Measurements from ENCODE around the gene MBOAT2. TPM values are rescaled to one million over a fixed set of nuclear protein-coding genes. Genes with fewer than 3 reads are reported as not detected.

MBOAT2 gene
- total and polyA plus RNA-seq, 2 donors (not counting 1 experiment from before 2014, with no cell fraction given) = 0.24 to 1.3 TPM

DNA sequence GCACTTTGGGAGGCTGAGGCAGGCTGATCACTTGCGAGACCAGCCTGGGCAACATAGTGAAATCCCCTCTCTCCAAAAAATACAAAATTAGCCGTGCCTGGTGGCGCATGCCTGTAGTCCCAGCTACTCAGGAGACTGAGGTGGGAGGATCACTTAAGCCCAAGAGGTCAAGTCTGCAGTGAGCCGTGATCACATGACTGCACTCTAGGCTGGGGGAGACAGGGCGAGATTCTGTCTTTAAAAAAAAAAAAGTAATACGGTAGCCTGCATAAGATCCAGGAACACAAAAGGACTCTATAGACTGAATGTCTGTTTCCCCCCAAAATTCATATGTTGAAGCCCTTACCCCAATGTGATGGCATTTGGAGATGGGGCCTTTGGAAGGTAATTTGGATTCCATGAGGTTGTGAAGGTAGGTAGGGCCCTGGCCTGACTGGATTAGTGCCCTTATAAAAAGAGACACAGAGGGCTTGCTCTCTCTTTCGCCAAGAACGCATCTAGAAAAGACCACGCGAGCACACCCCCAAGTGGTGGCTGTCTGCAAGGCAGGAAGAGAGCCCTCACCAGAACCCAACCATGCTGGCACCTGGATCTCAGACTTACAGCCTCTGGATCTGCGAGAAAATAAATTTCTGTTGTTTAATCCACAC is 17.0 kb downstream of the MBOAT2 start:
- Histone ChIP-seq H3K79me2 (ENCODE audit: control insufficient read depth, insufficient read depth, low read length) (peaks cover 3% of the 10 kb centered on the region), H3K36me3 (replicated peaks in 1 of 2; ENCODE audit: control extremely low read depth in 1 of 2, control insufficient read depth in 1 of 2, extremely low read depth in 1 of 2, insufficient read depth in 2 of 2, low read length in 1 of 2) (no peaks in the 10 kb centered on the region), H3K27ac (ENCODE audit: low read length in 2 of 2) (no peak overlapping the region), H3K4me1 (ENCODE audit: control insufficient read depth in 2 of 2, insufficient read depth in 2 of 2, low read length in 2 of 2) (peaks cover 10 to 14% of the 10 kb centered on the region in 2 donors), H3K27me3 (replicated peaks in 1 of 4; ENCODE audit: control extremely low read depth in 1 of 4, control insufficient read depth in 3 of 4, insufficient read depth in 4 of 4, low read length in 3 of 4) (no peaks in the 10 kb centered on the region), H3K4me2 (replicated peaks; ENCODE audit: low read depth, low read length, poor library complexity, severe bottlenecking) (no peak overlapping the region), H2AFZ (ENCODE audit: insufficient read depth, low read depth, low read length, poor library complexity, severe bottlenecking) (no peak overlapping the region), H4K20me1 (ENCODE audit: control insufficient read depth, insufficient read depth, low read length, poor library complexity, severe bottlenecking) (no peaks in the 10 kb centered on the region), H3K9me3 (ENCODE audit: control extremely low read depth in 1 of 3, control insufficient read depth in 2 of 3, insufficient read depth in 1 of 3, low read length in 2 of 3) (no peaks in the 10 kb centered on the region), H3K9ac (ENCODE audit: low read length) (no peak overlapping the region), H3K4me3 (ENCODE audit: control extremely low read depth in 1 of 5, extremely low read depth in 1 of 5, insufficient read depth in 1 of 5, low read depth in 2 of 5, low read length in 4 of 5) (no peak overlapping the region)
- Mint-ChIP-seq H3K27ac (no peak overlapping the region), H3K27me3 (no peaks in the 10 kb centered on the region), H3K4me3 (no peak overlapping the region), H3K4me1 (peaks cover 16% of the 10 kb centered on the region), H3K9me3 (ENCODE audit: insufficient read depth) (no peaks in the 10 kb centered on the region)
- no peak for TF ChIP-seq EZH2 (IDR thresholded peaks at IDR 0.05; ENCODE audit: borderline replicate concordance, insufficient read depth, low read depth, low read length, poor library complexity, severe bottlenecking)
- TF ChIP-seq, protein P1, sequence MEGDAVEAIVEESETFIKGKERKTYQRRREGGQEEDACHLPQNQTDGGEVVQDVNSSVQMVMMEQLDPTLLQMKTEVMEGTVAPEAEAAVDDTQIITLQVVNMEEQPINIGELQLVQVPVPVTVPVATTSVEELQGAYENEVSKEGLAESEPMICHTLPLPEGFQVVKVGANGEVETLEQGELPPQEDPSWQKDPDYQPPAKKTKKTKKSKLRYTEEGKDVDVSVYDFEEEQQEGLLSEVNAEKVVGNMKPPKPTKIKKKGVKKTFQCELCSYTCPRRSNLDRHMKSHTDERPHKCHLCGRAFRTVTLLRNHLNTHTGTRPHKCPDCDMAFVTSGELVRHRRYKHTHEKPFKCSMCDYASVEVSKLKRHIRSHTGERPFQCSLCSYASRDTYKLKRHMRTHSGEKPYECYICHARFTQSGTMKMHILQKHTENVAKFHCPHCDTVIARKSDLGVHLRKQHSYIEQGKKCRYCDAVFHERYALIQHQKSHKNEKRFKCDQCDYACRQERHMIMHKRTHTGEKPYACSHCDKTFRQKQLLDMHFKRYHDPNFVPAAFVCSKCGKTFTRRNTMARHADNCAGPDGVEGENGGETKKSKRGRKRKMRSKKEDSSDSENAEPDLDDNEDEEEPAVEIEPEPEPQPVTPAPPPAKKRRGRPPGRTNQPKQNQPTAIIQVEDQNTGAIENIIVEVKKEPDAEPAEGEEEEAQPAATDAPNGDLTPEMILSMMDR (IDR thresholded peaks at IDR 0.05) = no peak
- ChIA-PET POLR2A (no interaction called here), CTCF (no interaction called here)
- ATAC-seq (ENCODE audit: low read depth) (no peak), DNase-seq (no peak)
- WGBS (ENCODE audit: insufficient coverage) = 91% methylated on average over 8 of the region's 11 CpGs
- intact Hi-C loops (cut with micrococcal nuclease) = no loop called here

GRCh38 chr2:8985561-8986326 is 17.7 kb downstream of the MBOAT2 start:
- no peak overlapping the region for H3K4me3 ChIP-seq (ENCODE audit: control extremely low read depth in 1 of 5, extremely low read depth in 1 of 5, insufficient read depth in 1 of 5, low read depth in 2 of 5, low read length in 4 of 5)
- H3K4me2 ChIP-seq (replicated peaks; ENCODE audit: low read depth, low read length, poor library complexity, severe bottlenecking) = no peak overlapping the region
- H3K9me3 ChIP-seq (ENCODE audit: control extremely low read depth in 1 of 3, control insufficient read depth in 2 of 3, insufficient read depth in 1 of 3, low read length in 2 of 3) = no peaks in the 10 kb centered on the region
- H3K4me1 Mint-ChIP-seq = peaks cover 16% of the 10 kb centered on the region
- intact Hi-C loops (cut with micrococcal nuclease) = no loop called here
- no peak overlapping the region for H2AFZ ChIP-seq (ENCODE audit: insufficient read depth, low read depth, low read length, poor library complexity, severe bottlenecking)
- ChIA-PET POLR2A (no interaction called here), CTCF (interaction anchor here (0.7 kb wide), 1 partner anchor 95 kb away, joined by 3 read pairs; no protein-coding TSS in a partner anchor)
- DNase-seq = no peak
- no peaks in the 10 kb centered on the region for H4K20me1 ChIP-seq (ENCODE audit: control insufficient read depth, insufficient read depth, low read length, poor library complexity, severe bottlenecking)
- no peaks in the 10 kb centered on the region for H3K36me3 ChIP-seq (replicated peaks in 1 of 2; ENCODE audit: control extremely low read depth in 1 of 2, control insufficient read depth in 1 of 2, extremely low read depth in 1 of 2, insufficient read depth in 2 of 2, low read length in 1 of 2)
- TF ChIP-seq, protein P1 (IDR thresholded peaks at IDR 0.05) = no peak
- no peak for TF ChIP-seq EZH2 (IDR thresholded peaks at IDR 0.05; ENCODE audit: borderline replicate concordance, insufficient read depth, low read depth, low read length, poor library complexity, severe bottlenecking)
- no peak overlapping the region for H3K27ac Mint-ChIP-seq
- H3K4me1 ChIP-seq (ENCODE audit: control insufficient read depth in 2 of 2, insufficient read depth in 2 of 2, low read length in 2 of 2) = peaks cover 10 to 14% of the 10 kb centered on the region in 2 donors
- H3K27ac ChIP-seq (ENCODE audit: low read length in 2 of 2) = no peak overlapping the region
- no peaks in the 10 kb centered on the region for H3K9me3 Mint-ChIP-seq (ENCODE audit: insufficient read depth)
- no peak overlapping the region for H3K4me3 Mint-ChIP-seq
- no peaks in the 10 kb centered on the region for H3K27me3 ChIP-seq (replicated peaks in 1 of 4; ENCODE audit: control extremely low read depth in 1 of 4, control insufficient read depth in 3 of 4, insufficient read depth in 4 of 4, low read length in 3 of 4)
- H3K79me2 ChIP-seq (ENCODE audit: control insufficient read depth, insufficient read depth, low read length) = peaks cover 3% of the 10 kb centered on the region
- no peak for ATAC-seq (ENCODE audit: low read depth)
- H3K9ac ChIP-seq (ENCODE audit: low read length) = no peak overlapping the region
- no peaks in the 10 kb centered on the region for H3K27me3 Mint-ChIP-seq
- 81% methylated on average over 4 of the region's 4 CpGs for WGBS (ENCODE audit: insufficient coverage)

All from B cell (primary cell).